IPS DF 6.9 (cell line): ENCODE measurements around the gene MMP13.
"Not testable (repeated sequence)": the region's sequence is repeated elsewhere in the genome, so short reads cannot be mapped to it uniquely, and the experiment has no call there.

Source experiments
- DNase-seq: peaks from one replicate; pipeline ENCODE4 v3.0.0-alpha.2; 2013; ENCODE audit warnings: low read depth, low spot score
- H3K27ac ChIP-seq: one replicate; pipeline ENCODE4 v1.5.1; 2013; ENCODE audit warnings: low read length, control low read depth
- H3K27me3 ChIP-seq: 2 replicates; pipeline ENCODE4 v1.6.1; 2013; ENCODE audit warnings: mild to moderate bottlenecking, low read length; ENCODE audit not compliant: control insufficient read depth, insufficient read depth
- H3K36me3 ChIP-seq: 2 replicates; pipeline ENCODE4 v1.6.1; 2013; ENCODE audit warnings: low read length; ENCODE audit not compliant: control insufficient read depth, insufficient read depth
- H3K4me1 ChIP-seq: 2 replicates; pipeline ENCODE4 v1.6.1; 2013; ENCODE audit warnings: low read length; ENCODE audit not compliant: control insufficient read depth, insufficient read depth
- H3K4me3 ChIP-seq: 2 replicates; pipeline ENCODE4 v1.5.1; 2013; ENCODE audit warnings: mild to moderate bottlenecking, low read length
- H3K9me3 ChIP-seq: 2 replicates; pipeline ENCODE4 v1.6.1; 2013; ENCODE audit warnings: low read length, inconsistent platforms; ENCODE audit not compliant: control insufficient read depth, insufficient read depth
- WGBS: extraction: QIAGEN DNeasy Blood & Tissue Kit; methylation state at CpG from one replicate; pipeline ENCODE4 v1.1.7; 2013; ENCODE audit warnings: mixed read lengths, missing lambda C conversion rate; ENCODE audit not compliant: insufficient read length, insufficient coverage; 5-methylcytosine and 5-hydroxymethylcytosine counted together

Gene MMP13

DNA sequence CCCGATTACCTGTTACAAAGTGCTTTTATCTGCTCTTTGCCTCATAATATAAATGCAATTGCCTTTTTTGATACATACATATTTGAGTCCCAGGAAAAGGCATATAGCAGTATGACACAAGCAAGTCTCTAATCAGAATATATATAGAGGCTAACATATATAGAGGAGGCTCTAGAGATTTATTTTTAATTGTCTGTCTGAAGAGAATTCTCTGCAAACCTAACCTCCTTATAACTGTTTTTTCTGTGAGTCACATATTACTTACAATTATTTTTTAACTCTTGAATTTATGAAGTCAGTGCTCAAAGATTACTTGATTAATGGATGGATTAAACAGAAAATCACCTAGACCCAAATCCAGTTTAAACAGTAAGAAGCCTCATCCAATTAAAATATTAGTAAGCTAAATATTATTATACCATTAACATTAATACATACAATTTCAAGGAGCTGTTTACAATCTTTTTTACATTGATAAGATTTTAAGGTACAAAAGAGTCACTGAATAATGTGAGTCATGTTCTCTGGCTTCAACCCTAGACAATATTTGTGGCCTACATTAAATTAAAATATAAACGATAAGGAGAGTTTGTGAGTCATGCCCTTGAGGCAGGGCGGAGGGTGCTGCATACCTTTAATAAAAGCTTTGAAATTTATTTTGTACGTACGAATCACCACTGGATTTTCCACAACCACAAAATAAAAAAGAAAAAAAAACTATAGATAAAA is 19.2 kb upstream of the MMP13 start:
- no peaks in the 10 kb centered on the region for H3K4me1 ChIP-seq
- no peaks in the 10 kb centered on the region for H3K9me3 ChIP-seq
- H3K4me3 ChIP-seq, result no peak overlapping the region
- no peaks in the 10 kb centered on the region for H3K36me3 ChIP-seq
- H3K27me3 ChIP-seq, result no peaks in the 10 kb centered on the region
- no peak for DNase-seq
- no CpG with 5 or more reads among the region's 5 CpGs for WGBS
- no peak overlapping the region for H3K27ac ChIP-seq

DNA sequence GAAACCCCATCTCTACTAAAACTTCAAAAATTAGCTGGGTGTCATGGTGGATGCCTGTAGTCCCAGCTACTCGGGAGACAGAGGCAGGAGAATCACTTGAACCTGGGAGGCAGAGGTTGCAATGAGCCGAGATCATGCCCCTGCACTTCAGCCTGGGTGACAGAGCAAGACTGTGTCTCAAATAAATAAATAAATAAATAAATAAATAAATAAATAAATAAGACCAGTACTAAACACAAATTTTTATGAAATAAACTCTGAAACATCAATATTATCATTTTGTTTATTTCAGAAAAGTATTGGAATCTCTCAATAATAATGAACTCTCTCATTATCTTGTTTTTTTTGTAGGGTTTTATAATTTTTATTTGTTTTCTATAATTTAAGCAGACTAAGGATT is 18.2 kb upstream of the MMP13 start:
- not testable (repeated sequence) for H3K4me1 ChIP-seq, H3K4me3 ChIP-seq, H3K27me3 ChIP-seq, H3K27ac ChIP-seq, H3K36me3 ChIP-seq, H3K9me3 ChIP-seq, DNase-seq
- no CpG with 5 or more reads among the region's 2 CpGs for WGBS

DNA sequence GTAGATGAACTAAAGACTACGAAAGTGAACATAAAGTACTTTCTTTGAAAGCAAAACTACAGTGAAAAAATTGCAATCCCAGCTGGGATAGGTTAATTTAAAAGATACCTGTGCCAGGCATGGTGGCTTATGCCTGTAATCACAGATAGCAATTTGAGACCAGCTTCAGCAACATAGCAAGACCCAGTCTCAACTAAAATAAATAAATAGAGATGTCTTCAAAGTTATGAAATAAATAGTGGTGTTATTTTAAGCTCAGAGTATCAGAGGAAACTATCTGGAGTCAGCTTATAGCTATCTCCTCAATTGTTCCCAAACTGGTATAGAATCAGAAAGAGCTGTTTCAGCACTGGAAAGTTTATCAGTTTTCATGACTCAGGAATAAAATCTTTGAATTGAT is 17.3 kb upstream of the MMP13 start:
- Histone ChIP-seq H3K27ac (no peak overlapping the region), H3K36me3 (no peaks in the 10 kb centered on the region), H3K9me3 (no peaks in the 10 kb centered on the region), H3K4me1 (no peaks in the 10 kb centered on the region), H3K27me3 (no peaks in the 10 kb centered on the region), H3K4me3 (no peak overlapping the region)
- no CpG with 5 or more reads among the region's 1 CpG for WGBS
- no peak for DNase-seq

DNA sequence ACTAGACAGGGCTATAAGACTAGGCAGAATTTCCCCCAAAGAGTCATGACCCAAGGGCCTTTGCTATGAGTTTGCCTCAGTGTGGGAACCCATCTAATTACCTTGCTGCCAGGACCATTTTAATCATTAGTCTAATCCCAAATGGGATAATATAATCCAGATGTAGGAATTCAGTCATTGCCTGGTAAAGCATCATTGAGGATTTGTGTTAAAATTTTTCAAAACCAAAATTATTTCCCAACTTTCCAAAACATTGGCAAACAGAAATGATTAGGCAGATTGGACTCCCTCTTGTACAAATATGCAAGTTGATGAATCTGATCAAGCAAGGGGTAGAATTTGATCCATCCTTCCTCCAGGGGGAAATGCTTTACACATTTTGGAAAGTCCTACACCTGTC is 16.2 kb upstream of the MMP13 start:
- H3K27ac ChIP-seq, result no peak overlapping the region
- no peak for DNase-seq
- H3K4me1 ChIP-seq, result no peaks in the 10 kb centered on the region

DNA sequence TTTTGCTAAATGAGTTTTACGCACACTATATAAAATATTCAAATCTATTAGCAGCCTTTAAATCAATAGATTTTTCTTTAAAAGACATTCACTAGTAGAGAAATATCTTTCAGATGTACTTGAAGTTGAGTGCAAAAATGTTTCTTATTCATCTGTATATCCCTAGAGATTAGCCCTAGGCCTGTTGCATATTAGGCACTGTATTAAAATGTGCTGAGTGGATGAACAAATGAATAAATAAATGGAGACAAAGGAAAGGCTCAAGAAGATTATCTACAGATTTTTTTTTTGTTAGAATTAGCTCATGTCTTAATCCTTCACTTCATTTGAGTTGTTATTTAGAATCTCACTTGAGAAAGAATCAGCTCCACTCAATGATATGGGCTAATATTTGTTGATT is 12.0 kb upstream of the MMP13 start:
- no CpG with 5 or more reads among the region's 1 CpG for WGBS

More for the DNA sequence above, 16.2 kb upstream of the MMP13 start:
- Histone ChIP-seq H3K36me3 (no peaks in the 10 kb centered on the region), H3K9me3 (no peaks in the 10 kb centered on the region), H3K4me3 (no peak overlapping the region), H3K27me3 (no peaks in the 10 kb centered on the region)

DNA sequence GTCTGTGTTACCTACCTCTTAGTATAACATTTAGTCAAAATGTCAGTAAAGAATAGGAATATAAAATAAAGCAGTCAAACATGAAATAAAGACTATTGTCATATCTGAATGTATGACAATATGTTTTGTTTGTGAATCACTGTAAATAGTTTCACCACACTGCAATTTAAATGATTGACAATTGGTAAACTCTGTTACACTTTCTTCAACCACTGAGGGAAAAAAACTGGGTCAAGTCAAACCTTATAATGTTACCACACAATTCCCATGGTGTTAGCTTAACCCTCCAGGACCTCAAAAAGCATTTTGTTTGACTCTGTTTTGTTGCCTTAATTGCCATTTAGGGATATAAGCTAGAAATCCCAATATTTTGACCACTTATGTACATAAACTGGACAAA is 10.5 kb upstream of the MMP13 start:
- no peaks in the 10 kb centered on the region for H3K27me3 ChIP-seq
- no peak overlapping the region for H3K4me3 ChIP-seq
- no peaks in the 10 kb centered on the region for H3K4me1 ChIP-seq
- H3K27ac ChIP-seq, result no peak overlapping the region
- no peak for DNase-seq
- no peaks in the 10 kb centered on the region for H3K36me3 ChIP-seq
- no peaks in the 10 kb centered on the region for H3K9me3 ChIP-seq

More for the DNA sequence above, 12.0 kb upstream of the MMP13 start:
- Histone ChIP-seq H3K4me3 (no peak overlapping the region), H3K27me3 (no peaks in the 10 kb centered on the region), H3K27ac (no peak overlapping the region), H3K4me1 (no peaks in the 10 kb centered on the region), H3K9me3 (no peaks in the 10 kb centered on the region), H3K36me3 (no peaks in the 10 kb centered on the region)
- no peak for DNase-seq

DNA sequence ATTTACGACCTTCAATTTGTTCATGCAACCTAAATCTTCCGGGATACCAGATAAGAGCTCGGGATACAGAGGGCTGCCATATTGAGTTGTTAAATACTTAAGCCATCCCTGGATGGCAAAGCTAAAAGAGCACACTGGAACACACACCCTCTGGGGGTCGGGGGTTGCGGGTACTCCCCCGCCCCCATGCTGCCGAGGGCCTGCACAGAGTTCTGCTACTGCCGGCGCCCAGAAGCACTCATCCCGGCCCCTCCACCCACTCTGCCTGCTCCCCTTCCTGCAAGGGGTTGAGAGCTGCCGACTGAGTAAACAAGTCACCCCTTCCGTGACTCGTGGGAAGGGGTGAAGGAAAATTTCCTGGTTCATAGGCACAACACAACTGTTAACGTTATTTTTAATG is 9.3 kb upstream of the MMP13 start:
- Histone ChIP-seq H3K4me1 (no peaks in the 10 kb centered on the region), H3K36me3 (no peaks in the 10 kb centered on the region), H3K9me3 (no peaks in the 10 kb centered on the region), H3K27ac (no peak overlapping the region), H3K27me3 (no peaks in the 10 kb centered on the region), H3K4me3 (no peak overlapping the region)
- no CpG with 5 or more reads among the region's 14 CpGs for WGBS
- no peak for DNase-seq

DNA sequence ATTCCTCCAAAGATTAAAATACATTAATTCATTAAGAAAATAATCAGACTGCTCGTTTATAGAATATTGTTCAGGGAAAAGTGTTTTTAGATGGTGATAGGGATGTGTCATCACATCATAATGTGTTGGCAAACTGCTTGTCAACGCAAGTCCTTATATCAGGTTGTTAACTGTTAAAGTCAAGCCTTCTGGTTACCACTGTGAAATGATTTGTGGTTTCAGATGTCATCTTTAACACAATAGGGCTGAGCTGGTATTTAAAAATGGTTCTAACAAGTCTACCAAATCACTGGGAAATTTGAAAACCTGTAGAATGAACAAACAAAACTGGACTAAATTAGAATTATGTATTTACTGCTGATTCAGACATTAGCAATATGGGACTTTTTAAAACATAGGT is 2.4 kb upstream of the MMP13 start:
- no peaks in the 10 kb centered on the region for H3K27me3 ChIP-seq
- H3K9me3 ChIP-seq, result no peaks in the 10 kb centered on the region
- no peak overlapping the region for H3K27ac ChIP-seq
- DNase-seq, result no peak
- WGBS, result no CpG with 5 or more reads among the region's 2 CpGs
- no peak overlapping the region for H3K4me3 ChIP-seq
- H3K36me3 ChIP-seq, result no peaks in the 10 kb centered on the region
- H3K4me1 ChIP-seq, result no peaks in the 10 kb centered on the region

DNA sequence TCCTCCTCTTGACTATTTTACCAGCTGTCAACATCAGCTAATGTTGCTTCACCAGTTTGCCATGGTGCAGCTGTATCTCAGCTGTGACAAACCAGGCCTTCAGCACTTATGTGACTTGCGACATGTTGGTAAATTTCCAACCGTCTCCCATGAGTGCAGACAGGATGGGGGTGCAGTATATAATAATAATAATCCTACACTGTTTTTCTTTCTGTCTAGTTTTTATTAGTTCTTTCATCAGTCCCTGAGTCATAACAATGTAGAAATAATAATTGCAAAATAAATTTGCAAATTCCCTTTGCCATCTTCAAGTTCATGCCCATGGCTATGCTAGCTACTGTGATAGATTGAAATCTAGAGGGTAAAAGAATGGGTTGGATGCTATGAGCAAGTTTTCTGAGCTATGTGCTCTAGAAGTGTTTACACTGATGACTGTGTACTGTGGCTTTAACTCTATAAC is 4.9 kb downstream of the MMP13 start:
- no peaks in the 10 kb centered on the region for H3K27me3 ChIP-seq
- no peak overlapping the region for H3K27ac ChIP-seq
- no peak for DNase-seq
- WGBS, result no CpG with 5 or more reads among the region's 2 CpGs
- no peaks in the 10 kb centered on the region for H3K36me3 ChIP-seq
- no peaks in the 10 kb centered on the region for H3K4me1 ChIP-seq
- H3K9me3 ChIP-seq, result no peaks in the 10 kb centered on the region
- H3K4me3 ChIP-seq, result no peak overlapping the region

DNA sequence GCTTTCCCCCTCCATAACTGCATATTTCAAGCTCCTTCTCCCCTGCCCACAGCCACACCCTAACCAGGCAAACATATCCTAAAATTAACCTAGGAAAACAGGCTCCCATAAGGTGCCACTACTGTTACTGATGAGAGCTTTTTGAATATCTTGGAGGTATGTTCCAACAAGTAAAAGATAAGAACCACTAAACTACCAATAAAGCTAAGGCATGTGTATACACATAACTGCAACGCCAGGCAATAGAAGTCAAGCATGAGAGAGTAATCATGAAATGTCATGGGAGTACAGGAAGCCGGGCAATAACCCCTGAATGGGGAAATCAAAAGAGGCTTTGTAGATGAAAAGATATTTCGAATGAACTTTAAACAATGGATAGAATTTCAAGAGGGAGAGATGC is 9.3 kb downstream of the MMP13 start:
- no peaks in the 10 kb centered on the region for H3K4me1 ChIP-seq
- H3K36me3 ChIP-seq, result no peaks in the 10 kb centered on the region
- DNase-seq, result no peak
- H3K27ac ChIP-seq, result no peak overlapping the region
- WGBS, result no CpG with 5 or more reads among the region's 3 CpGs
- H3K4me3 ChIP-seq, result no peak overlapping the region
- H3K9me3 ChIP-seq, result no peaks in the 10 kb centered on the region
- no peaks in the 10 kb centered on the region for H3K27me3 ChIP-seq
